ENCODE data around the gene PSEN2. TPM values are rescaled to one million over a fixed set of nuclear protein-coding genes. Genes with fewer than 3 reads are reported as not detected.

The PSEN2 gene
- total RNA-seq, 1 donor from 2014 or later = 29.7 TPM

DNA sequence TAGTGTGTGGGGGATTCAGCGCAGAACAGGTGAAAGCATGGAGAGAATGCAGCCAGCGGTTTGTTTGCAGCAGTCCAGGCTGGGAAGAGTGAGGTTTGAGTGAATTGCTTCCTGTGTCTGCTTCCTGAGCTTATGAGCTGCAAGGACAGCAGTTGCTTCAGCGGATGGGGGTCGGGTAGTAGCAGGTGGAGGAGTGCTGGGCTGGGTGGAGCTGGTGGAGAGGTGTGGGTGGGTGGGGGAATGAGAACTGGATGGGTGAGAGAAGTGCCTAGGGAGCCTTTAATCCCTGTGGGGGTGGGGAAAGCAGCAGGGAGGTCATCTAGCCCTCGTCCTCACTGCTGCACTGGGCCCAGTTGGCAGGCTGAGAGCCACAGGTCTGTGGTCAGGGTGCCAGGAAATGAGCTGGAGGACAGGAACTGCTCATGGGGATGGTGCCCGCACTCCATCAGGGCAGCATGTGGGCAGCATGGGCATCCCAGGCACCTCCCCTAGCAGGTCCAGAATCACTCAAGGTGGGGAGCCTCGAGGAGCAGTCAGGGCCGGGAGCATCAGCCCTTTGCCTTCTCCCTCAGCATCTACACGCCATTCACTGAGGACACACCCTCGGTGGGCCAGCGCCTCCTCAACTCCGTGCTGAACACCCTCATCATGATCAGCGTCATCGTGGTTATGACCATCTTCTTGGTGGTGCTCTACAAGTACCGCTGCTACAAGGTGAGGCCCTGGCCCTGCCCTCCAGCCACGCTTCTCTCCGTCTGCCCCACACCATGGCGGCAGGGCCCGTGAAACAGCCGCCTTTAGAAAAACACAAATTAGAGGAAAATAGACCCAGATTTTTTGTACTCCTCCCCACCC is 14.8 kb downstream of the PSEN2 start:
- Histone ChIP-seq H3K36me3 (ENCODE audit: control insufficient read depth, insufficient read depth, low read length) (no peaks in the 10 kb centered on the region), H3K27me3 (ENCODE audit: control insufficient read depth, insufficient read depth, low read length) (no peaks in the 10 kb centered on the region), H3K4me3 (ENCODE audit: low read depth, low read length) (no peak overlapping the region)
- TF ChIP-seq, protein P1, sequence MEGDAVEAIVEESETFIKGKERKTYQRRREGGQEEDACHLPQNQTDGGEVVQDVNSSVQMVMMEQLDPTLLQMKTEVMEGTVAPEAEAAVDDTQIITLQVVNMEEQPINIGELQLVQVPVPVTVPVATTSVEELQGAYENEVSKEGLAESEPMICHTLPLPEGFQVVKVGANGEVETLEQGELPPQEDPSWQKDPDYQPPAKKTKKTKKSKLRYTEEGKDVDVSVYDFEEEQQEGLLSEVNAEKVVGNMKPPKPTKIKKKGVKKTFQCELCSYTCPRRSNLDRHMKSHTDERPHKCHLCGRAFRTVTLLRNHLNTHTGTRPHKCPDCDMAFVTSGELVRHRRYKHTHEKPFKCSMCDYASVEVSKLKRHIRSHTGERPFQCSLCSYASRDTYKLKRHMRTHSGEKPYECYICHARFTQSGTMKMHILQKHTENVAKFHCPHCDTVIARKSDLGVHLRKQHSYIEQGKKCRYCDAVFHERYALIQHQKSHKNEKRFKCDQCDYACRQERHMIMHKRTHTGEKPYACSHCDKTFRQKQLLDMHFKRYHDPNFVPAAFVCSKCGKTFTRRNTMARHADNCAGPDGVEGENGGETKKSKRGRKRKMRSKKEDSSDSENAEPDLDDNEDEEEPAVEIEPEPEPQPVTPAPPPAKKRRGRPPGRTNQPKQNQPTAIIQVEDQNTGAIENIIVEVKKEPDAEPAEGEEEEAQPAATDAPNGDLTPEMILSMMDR (IDR thresholded peaks at IDR 0.05; ENCODE audit: insufficient read depth, low read length, poor library complexity, severe bottlenecking) = no peak
- DNase-seq (ENCODE audit: low read depth) = no peak

DNA sequence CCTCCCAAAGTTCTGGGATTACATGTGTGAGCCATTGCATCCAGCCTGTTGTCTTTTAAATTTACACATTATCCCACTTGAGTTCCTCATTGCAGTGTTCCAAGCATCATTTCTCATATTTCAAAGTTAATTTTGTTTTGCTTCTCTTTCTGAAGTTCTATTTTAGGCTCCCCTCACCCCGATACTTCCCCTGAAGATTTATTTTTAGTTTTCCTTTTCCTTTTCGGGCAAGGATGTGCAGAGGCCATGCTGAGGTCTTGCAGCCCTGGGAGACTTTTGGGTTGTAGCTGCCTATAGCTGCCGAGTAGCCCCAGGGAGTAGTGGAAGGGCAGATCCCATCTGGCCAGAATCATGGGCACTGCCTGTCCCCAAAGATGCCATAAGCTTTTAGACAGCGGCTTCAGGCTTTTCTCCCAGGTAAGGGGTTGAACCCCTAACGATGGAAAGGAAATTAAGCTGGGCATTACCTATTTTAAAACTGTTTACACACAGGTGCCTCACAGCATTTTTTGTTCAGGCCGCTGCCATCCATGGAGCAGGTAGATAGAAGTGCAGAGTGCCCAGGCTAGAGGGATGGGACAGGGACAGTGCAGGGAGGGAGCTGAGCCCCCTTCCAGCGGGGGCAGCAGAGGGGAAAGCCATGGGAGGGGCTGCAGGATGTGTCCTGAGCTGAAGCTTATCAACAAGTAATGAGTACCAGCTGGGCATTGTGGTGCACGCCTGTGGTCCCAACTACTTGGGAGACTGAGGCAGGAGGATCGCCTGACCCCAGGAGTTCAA is 15.9 kb downstream of the PSEN2 start:
- TF ChIP-seq, protein P1 (IDR thresholded peaks at IDR 0.05; ENCODE audit: insufficient read depth, low read length, poor library complexity, severe bottlenecking) = no peak
- H3K27me3 ChIP-seq (ENCODE audit: control insufficient read depth, insufficient read depth, low read length) = no peaks in the 10 kb centered on the region
- H3K36me3 ChIP-seq (ENCODE audit: control insufficient read depth, insufficient read depth, low read length) = no peaks in the 10 kb centered on the region
- no peak overlapping the region for H3K4me3 ChIP-seq (ENCODE audit: low read depth, low read length)
- DNase-seq (ENCODE audit: low read depth) = no peak

DNA sequence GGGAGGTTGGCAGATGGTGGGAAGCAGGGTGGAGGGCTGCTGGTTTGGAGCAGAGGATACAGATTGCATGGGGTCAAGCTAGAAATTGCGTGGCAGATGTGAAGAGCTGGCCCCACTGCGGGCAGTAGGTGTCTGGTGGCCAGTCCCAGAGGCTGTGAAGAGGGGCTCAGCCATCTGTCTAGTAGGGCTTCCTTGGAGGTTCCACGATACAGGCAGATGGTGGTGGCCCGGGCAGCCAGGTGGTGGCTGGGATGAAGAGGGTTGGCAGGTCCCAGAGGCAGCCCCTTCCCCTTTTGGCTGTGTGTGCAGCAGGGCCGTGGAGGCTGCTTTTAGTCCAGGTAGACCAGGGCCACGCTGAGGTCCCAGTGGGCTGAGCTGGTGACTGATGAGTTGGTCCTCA is 16.6 kb downstream of the PSEN2 start:
- no peak overlapping the region for H3K4me3 ChIP-seq (ENCODE audit: low read depth, low read length)
- DNase-seq (ENCODE audit: low read depth) = no peak
- TF ChIP-seq, protein P1 (IDR thresholded peaks at IDR 0.05; ENCODE audit: insufficient read depth, low read length, poor library complexity, severe bottlenecking) = no peak
- no peaks in the 10 kb centered on the region for H3K36me3 ChIP-seq (ENCODE audit: control insufficient read depth, insufficient read depth, low read length)
- H3K27me3 ChIP-seq (ENCODE audit: control insufficient read depth, insufficient read depth, low read length) = no peaks in the 10 kb centered on the region

DNA sequence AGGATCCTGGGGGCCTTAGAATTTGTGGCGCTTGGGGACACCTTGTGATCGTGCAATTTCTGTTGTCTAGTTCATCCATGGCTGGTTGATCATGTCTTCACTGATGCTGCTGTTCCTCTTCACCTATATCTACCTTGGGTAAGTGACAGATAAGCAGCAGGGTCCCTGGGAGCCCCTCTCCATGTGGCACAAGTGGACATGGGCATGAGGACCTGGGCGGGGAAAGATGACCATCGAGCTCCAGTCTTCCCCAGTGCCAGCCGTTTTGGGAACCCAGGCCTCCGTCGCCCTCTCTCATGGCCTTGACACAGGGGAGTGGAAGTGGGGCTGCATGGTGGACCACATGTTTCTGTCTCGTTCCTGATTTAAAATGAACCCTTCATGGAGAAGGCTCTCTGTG is 17.6 kb downstream of the PSEN2 start:
- TF ChIP-seq, protein P1 (IDR thresholded peaks at IDR 0.05; ENCODE audit: insufficient read depth, low read length, poor library complexity, severe bottlenecking) = no peak
- H3K27me3 ChIP-seq (ENCODE audit: control insufficient read depth, insufficient read depth, low read length) = no peaks in the 10 kb centered on the region
- H3K36me3 ChIP-seq (ENCODE audit: control insufficient read depth, insufficient read depth, low read length) = no peaks in the 10 kb centered on the region
- H3K4me3 ChIP-seq (ENCODE audit: low read depth, low read length) = no peak overlapping the region
- no peak for DNase-seq (ENCODE audit: low read depth)

DNA sequence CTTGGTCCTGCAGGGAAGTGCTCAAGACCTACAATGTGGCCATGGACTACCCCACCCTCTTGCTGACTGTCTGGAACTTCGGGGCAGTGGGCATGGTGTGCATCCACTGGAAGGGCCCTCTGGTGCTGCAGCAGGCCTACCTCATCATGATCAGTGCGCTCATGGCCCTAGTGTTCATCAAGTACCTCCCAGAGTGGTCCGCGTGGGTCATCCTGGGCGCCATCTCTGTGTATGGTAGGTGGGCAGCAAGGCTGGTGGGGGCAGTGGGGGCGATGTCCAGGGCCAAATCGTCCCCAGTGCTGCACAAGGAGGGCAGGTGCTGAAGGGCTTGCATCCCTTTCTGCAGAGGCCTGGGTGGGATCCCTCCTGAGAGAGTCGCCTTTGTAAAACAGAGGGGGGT is 18.4 kb downstream of the PSEN2 start:
- Histone ChIP-seq H3K4me3 (ENCODE audit: low read depth, low read length) (no peak overlapping the region), H3K36me3 (ENCODE audit: control insufficient read depth, insufficient read depth, low read length) (no peaks in the 10 kb centered on the region), H3K27me3 (ENCODE audit: control insufficient read depth, insufficient read depth, low read length) (no peaks in the 10 kb centered on the region)
- no peak for DNase-seq (ENCODE audit: low read depth)
- TF ChIP-seq, protein P1 (IDR thresholded peaks at IDR 0.05; ENCODE audit: insufficient read depth, low read length, poor library complexity, severe bottlenecking) = no peak

Measured in kidney epithelial cell (primary cell).